GM21825 (cell line): ENCODE data around the gene COPS6.
"Not testable (repeated sequence)": the region's sequence is repeated elsewhere in the genome, so short reads cannot be mapped to it uniquely, and the experiment has no call there.

ENCODE experiments used
- ATAC-seq: cut with Tn5 transposase; IDR thresholded peaks from one replicate; pipeline ENCODE4 v1.9.1; 2021; ENCODE audit warnings: mild to moderate bottlenecking, moderate library complexity; ENCODE audit not compliant: unreplicated experiment

The COPS6 gene

DNA sequence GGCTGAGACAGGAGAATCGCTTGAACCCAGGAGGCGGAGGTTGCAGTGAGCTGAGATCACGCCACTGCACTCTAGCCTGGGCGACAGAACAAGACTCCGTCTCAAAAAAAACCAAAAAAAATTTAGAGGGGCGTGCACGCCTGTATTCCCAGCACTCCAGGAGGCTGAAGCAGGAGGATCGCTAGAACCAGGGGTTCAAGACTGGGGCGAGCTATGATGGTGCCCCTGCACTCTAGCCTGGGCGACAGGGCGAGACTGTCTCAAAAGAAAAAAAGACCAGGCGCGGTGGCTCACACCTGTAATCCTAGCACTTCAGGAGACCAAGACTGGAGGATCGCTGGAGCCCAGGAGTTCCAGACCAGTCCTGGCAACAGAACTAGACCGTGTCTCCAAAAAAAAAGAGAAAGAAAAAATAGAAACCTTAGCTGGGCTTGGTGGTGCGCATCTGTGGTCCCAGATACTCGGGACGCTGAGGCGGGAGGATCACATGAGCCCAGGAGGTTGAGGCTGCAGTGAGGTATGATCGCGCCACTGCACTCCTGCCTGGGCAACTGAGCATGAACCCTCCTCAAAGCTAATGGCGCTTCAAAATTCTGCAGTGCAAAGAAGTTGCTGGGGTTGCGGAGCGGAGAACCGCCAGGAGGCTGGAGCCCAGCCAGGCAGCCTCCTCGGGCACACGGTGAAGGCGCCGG lies 37.6 kb downstream of the COPS6 start:
- peak; percentile 2 for ATAC-seq

DNA sequence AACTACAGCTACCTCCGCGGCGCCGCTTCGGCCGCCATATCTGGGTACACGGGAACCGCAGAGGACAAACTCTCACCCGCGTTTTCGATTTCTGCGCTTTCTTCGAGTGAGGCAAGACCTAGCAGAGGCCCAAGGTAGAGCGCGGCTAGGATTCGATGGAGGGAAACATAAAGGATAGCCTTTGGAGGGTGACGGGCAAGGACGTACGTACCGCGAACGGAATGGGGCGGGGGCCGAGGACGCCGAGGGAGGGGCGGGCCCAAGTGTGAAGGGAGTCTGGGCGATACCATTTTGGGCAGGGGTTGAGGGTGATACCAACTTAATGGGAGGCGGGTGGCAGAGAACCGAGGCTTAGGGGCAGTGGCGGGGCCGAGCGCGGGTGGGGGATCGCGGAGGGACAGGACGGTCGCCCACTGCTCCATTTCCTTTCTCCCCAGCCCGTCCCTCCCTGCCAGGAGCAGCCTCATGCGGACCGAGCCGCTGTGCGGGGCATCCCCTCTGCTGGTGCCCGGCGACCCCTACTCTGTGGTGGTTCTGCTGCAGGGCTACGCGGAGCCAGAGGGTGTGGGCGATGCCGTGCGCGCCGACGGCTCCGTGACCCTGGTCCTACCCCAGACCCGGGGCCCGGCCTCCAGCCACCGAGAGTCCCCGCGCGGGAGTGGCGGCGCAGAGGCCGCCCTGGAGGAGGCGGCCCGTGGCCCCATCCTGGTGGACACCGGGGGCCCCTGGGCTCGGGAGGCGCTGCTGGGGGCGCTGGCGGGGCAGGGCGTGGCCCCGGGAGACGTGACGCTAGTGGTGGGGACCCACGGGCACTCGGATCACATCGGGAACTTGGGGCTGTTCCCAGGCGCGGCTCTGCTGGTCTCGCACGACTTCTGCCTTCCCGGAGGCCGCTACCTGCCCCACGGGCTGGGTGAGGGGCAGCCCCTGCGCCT lies 38.4 kb downstream of the COPS6 start, which contains the start of gene MBLAC1:
Gene MBLAC1, plus strand, starts transcription at position 37 of the 935 bp plus-strand sequence. Its CDS starts 429 bp downstream, at position 466.
- ATAC-seq: peak; percentile 53

- ATAC-seq: peak; percentile 3
Observed at GRCh38 chr7:100127866-100128636, 39.3 kb downstream of the COPS6 start.

- ATAC-seq: no peak
Observed at GRCh38 chr7:100128637-100128963, 39.8 kb downstream of the COPS6 start.

DNA sequence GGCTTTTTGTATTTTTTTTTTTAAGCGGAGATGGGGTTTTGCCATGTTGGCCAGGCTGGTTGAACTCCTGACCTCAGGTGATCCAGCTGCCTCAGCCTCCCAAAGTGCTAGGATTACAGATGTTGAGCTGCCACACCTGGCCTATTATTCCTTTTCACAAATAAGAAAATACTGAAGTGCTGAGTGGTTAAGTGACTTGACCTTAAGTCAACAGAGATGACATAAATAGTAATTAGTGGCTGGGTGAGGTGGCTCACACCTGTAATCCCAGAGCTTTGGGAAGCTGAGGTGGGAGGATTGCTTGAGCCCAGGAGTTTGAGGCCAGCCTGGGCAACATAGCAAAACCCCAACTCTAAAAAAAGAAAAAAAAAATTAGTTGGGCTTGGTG lies 41.4 kb downstream of the COPS6 start:
- ATAC-seq: not testable (repeated sequence)

DNA sequence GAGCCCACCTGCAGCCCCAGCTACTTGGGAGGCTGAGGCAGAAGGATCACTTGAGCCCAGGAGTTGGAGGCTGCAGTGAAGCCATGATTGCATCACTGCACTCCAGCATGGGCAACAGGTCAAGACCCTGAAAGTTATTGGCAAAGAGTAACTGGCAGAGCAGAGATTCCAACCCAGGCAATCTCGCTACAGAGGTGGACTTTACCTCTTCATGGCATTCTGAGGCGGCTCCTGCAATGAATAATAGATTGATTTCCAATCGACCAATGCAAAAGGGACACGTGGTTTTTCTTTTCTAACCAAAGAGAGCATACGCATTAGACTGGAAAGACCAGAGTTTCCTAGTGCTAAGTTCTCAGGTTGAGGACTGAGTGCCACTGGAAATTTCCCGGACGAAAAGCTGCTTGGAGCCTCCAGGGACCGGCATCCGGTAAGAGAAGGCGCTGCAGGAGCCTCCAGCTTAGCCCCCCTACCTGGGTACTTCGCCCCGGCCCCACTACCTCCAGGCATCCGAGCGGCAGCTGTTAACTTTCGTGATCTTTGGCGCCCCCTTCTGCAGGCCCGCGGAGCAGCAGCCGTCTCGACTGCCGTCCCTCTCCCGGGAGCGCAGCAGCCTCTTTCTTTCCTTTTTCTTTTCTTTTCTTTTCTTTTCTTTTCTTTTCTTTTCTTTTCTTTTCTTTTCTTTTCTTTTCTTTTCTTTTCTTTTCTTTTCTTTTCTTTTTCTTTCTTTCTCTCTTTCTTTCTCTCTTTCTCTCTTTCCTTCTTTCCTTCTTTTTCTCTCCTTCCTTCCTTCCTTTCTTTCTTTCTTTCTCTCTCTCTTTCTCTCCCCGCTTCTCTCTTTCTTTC lies 42.1 kb downstream of the COPS6 start:
- ATAC-seq: no peak

DNA sequence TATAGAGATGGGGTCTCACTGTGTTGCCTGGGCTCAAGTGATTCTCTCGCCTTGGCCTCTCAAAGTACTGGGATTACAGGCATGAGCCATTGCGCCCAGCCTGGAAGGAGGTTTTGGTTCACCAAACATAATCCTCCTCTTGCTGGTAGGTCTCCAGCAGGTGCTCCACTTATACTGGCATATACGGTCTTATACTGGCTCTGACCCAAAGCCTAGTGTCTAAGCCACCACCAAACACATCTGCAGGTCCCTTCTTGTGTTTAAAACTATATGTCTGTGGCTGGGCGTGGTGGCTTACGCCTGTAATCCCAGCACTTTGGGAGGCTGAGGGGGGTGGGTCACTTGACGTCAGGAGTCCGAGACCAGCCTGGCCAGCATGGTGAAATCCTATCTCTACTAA lies 43.4 kb downstream of the COPS6 start:
- ATAC-seq: no peak

GRCh38 chr7:100132697-100133151 lies 44.0 kb downstream of the COPS6 start:
- ATAC-seq: no peak

DNA sequence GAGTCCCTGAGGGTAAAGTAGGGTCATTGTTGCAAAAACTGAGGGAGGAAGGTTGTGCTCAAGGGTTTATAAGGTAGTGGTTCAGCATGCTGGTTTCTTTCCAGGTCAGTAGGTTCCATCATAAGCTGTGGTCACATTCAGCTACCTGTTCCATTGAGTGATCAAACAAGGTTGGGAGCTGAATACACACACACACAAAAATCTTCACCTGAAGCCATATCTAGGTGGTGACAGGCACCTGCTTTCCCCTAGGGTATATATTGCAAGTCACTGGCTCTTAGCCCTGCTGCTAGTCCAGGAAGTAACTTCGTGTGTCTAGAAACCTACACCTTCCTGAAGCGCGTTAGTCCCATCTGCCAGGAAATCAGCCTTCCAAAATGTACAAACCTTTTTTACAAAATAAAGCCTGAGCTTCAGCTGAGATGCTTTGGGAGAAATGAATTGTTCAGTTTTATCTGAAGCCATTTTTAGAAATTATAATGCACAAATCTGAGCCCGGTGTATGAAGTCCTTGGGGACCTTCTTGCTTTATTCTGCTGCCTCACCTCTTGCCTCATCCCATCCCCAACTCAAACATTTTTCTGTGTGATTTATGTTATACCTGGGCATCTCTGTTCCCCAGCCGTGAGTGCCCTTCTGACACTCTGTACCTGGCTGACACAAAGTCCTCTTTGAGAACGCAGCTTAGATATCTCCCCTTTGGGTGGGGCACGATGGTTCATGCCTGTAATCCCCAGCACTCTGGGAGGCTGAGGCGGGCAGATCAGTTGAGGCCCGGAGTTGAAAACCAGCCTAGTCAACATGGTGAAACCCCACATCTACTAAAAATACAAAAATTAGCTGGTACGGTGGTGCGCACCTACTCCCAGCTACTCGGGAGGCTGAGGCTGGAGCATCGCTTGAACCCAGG lies 49.3 kb downstream of the COPS6 start:
- ATAC-seq: no peak

DNA sequence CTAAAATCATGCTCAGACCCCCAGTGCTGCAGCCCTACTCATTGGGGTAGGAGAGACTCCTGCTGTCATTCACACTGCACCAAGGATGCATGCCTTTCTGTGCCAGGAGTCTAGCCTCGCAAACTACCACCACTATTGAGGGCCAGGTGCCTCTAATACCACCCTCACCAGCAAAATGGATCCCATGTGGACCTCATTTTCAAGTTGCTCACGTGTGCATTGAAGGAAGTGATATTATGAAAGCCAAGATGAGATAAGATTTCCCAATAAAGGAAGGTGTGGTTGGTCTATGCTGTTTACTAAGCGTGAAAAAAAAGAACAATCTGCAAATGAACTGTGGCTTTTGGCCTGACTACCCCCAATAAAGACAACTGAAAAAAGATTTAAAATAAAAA lies 52.8 kb downstream of the COPS6 start:
- ATAC-seq: no peak
